Middle frontal gyrus (tissue), 1 donor: ENCODE data around the gene MYOM3.

Source experiments
- DNase-seq: peaks from one replicate; pipeline ENCODE4 v3.0.0-alpha.2; 2015; ENCODE audit warnings: low spot score; ENCODE audit errors: extremely low spot score

The MYOM3 gene

DNA sequence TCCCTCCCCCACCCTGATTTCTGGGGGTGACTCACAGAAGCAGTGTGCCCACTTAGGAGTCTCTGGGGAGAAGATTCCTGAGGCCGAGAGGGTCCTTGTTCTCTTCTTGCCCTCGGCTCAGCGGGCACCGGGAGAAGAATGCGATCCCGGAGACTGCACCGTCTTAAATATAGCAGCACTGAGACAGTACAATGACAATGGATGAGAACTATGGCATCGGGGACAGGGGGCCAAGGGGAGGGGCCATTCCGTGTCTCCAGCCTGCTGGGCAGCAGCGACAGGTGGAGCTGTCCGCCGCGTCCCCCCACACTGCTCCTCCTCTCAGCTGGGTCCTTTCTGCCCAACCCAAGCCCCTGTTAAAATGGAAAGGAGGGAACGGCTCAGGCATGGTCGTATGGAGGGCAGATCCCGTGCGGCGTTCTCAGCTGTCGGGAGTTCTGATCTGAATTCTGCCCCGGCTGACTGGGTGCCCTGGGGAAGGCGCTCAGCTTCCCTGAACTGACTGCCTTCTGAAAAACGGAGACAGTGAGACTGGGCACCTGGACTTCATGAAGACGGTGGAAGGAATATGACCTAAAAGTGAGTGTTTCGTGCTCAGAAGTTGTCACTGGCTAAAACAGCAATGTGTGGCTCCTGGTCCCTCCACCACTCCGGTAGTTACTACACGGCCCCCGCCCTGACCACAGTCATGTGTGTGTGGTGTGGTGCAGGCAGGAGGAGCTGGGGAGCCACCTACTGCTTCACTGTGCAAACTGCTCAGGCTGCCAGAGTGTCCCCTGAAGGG, at the start of gene MYOM3:
Gene MYOM3, minus strand, starts transcription at position 140 of the 784 bp plus-strand sequence. CDS start 3,499 bp downstream, outside the sequence.
- DNase-seq: no peak

DNA sequence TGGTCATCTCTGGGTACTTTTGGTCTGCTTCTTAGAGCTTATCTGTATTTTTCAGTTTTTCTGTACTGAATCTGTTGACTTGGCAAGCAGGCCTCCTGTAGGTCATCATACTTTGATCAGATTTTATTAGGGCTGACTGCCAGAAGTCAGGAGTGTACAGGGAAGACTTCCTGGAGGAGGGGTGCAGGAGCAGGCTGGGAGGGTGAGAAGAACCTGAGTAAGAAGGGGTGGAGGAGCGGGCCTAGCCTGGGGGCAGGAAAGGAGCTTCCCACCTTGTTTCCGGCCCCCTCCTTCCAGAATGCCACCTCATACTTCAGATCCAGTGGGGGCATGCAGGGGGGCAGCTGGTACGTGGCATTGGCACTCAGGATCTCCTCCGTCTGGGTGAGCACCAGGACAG, 49.3 kb upstream of the MYOM3 start:
- DNase-seq: no peak

DNA sequence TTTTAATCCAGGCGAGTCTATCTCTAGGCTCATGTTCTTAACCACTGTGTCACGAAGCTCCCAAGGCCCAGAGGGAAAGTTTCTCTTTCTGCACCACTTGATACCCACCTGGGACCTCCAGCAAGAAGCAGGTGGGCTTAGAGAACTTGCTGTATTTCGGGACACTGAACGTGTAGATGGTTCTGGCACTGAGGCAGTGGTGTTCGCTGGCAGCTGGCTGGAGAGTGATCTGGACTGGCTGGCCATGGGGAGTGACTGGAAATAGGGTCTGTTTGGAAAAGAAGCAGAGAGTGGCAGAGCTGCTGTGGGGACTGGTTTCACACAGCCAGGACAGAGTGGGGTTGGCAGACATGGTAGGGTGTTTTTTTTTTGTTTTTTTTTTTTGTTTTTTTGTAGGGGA, 47.4 kb upstream of the MYOM3 start:
- DNase-seq: no peak

DNA sequence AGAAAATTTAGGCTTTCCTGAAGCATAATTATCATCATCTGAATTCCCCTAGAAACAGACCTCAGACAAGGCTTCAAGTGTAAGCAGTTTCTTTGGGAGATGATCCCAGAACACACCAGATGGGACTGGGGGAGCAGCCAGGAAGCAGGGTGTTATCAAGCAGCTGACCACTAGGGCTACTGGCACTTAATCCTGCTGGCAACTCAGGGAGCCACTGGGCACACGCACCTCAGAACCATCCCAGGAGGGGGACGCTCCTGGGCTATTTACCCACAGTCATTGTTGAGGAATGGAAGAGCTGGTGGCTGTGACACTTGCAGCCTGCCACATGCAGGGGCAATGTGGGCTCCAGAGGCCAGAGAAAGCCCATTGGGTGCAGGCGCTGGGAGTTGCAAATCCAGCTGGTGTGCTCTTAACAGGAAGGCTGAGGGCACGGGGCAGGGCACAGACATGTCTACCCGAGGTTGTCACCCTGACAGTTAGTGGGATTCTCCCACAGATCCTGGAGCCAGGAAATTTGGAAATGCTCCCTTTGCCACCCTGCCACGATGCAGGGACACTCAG, 46.1 kb upstream of the MYOM3 start:
- no peak for DNase-seq

DNA sequence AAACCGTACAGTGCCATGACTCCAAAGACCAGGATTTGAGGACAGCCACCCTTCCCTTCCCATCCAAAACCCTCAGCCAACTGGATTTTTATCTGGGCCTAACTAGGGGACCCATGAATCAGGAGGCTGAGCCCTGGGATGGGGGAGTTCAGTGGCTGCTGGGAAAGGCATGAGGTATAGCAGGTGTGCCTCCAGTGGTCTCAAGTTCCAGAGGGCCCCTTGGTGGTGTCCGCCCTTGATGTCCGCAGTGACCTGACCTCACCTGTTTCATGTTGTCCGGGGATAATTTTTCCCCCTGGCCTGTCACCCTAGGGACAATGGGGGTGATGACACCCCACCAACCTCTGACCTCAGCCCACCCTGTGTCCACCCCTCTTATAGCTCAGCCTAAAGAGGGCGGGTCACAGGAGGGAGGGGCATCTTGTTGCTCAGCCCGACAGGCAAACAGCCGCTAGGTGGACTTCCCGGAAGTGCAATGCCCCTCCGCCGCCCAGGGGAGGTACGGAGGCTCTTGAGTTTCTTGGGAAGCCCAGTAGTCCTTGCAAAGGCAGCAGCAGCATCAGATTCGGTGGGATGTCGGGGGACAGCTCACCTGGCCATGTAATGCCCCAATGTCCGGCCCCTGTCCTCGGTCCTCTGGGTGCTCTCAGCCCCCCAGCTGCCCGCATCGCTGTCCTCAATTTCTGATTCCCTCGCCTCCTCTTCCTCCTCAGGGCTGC, 44.8 kb upstream of the MYOM3 start:
- DNase-seq: no peak

DNA sequence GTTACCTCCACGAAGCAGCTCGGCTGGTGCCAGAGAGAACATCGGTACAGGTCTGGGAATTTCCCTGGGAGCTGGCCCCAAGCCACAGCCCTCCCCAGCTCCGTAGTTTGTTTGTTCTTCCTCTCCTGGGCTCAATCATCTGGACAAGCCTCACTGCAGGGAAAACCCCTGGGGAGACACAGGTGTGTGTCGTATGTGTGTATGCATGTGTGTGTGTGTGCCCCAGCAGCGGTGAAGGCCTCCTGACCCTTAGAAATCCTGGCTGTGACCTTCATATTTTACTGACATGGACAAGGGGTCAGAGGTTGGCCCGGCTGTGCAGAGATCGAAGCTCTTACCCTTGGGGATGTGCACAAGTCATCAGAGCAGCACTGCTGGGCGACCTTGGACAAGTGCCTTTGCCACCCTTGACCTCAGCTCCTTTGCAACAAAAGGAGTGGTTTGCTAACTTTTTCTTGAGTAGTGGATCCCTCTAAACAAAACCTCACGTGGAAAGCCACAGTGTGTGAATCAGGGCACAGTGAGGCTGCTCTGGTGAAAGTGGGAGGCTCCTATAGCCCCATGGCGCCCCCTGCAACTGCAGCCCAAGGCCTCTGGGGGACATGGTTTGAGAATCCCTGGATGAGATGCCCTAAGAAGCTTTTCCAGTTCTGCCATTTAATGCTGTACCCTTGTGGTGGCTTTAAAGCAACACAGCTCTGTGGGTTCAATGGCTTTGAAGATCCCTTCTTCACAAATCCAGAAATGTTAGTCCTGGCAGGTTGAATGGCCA, 43.3 kb upstream of the MYOM3 start:
- no peak for DNase-seq

DNA sequence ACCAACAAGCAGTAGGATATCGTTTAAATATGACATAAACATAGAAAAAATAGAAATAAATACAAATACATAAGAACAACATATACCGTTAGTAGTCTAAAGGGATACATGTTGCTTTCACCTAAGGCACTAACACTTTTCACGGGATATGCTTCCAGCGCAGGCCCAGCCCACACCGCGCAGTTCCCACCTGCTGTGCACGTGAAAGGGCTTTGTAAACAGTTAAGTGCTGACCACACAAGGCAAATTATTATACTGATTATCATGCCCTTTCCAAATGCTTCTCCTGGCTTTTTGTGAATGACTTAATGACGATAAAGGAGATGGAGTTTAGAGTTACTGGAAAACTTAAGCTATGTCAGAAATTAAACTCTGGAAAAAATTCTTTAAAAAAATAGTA, 42.3 kb upstream of the MYOM3 start:
- DNase-seq: no peak

DNA sequence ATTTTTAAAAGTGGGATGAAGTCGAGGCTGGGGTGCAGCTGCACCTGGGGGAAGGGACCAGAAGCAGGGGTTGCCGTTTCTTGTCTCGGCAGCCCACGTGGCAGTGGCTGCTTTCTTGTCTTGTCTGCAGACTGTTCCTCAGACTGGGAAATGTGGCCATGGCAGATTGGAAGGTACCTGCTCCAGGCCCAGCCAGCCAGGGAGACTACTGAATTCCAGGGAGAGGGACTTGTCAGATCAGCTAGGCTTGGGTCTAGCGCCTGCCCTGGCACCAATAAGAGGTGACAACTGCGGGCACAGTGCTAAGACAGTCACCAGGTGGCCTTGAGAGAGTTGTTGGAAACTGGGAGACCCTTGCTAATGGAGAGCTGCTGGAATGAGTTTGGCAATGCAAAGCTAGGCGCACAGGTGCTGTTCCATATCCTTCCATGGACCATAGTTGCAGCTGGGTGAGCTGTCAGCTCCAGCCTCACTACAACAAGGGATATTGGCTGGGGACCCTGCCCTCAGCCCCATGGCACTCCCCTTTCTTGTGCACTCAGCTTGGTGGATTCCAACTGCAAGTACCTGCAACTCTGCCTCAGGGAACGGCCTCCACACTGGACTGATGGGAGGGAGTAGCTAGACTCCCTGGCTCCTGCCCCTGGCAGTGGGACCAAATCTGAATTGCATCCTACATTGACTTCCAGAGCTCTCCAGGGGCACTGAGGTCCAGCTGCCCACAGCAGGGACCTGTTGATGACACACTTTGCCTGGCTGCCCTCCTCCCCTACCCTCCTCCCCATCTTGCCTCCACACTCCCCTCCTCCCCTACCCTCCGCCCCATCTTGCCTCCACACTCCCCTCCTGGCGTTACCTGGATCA, 40.9 kb upstream of the MYOM3 start:
- no peak for DNase-seq

DNA sequence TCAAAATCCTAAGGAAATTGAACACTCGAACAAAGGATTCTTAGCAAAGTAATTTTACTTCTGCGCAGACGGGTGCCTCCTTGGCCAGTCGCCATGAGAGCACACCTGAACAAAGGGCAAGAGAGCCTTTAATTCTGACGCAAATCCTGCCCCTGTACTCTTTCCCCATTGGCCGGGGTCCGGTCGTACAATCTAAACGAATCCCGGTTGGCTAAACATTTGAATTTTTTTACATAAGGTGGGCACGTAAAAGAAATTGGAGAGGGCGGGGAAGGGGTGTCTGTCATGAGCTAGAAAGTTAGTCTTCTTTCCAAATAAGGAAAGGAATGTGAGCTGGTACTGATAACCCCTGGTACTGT, 39.2 kb upstream of the MYOM3 start:
- no peak for DNase-seq

DNA sequence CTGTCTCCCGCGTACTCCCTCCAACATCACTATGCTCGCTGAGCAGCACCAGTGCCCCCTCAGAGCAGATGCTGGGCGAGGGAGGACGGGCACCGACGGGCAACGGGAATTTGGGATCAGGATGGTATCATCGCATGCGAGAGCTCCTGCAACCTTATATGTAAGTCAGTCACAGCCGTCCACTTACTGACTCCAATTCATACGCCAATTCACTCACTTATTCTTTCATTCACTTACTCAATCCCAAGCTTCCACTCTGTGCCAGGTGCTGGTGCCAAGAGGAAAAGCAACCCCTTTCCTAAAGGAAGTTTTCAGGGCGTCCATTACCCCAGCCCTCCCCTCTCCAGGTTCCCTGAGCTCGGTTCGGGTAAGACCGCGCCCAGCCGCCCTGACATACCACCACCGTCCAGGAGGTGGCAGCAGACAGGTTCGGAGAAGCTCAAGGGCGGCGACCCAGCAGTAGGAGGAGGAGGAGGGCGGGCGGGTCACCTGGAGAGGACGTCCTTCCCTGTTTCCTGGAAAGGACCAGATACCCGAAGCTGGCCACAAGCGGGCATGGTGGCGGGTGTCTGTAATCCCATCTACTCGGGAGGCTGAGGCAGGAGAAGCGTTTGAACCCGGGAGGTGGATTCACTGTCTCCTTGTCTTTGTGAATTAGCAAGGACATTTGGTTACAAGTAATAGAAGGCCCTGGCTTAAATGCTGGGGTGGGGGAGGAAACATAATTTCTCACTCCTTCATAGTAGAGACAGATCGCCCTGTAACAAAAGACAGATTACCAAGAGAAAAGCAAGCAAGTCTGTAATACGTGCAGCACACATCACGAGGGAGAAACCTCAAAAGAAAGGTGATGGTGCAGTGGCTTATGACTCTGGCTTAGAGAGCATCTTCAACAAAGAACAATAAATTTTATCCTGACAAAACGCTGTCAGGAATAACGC, 38.6 kb upstream of the MYOM3 start:
- DNase-seq: peak; percentile 27

DNA sequence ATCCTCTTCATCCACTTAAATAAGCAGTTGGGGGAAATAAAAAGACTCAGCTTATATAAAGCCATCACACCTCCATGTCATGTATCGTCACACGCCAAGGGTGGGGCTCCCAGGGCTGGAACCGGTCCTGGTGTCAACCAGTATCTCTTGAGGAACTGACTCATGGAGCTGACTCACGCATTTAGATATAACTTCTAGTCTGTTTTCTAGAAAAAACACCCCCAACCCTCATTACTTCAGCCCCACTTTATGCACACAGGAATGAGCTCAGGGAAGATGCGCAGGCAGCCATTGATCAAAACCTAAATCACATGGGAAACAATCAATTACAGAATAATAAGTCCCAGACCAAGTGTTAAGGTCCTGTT, 37.9 kb upstream of the MYOM3 start:
- DNase-seq: no peak

DNA sequence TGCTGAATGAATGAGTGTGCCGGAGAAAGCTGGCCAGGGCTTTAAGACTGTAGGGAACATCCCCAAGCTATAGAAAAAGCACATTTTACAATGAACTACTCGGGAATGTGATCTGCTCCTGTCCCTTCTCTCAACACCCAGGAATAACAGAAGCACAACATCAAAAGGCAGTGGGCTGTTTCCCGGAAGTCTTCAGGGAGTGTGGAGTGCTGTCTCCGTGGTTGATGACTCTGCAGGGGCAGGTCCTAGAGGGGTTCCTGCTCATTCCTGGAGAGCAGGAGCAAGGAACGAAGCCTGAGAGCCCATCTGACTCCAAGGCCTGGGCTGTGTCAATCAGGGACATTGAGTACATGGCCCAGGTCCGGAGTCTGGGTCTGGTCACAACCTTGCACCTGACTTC, 35.9 kb upstream of the MYOM3 start:
- DNase-seq: no peak

DNA sequence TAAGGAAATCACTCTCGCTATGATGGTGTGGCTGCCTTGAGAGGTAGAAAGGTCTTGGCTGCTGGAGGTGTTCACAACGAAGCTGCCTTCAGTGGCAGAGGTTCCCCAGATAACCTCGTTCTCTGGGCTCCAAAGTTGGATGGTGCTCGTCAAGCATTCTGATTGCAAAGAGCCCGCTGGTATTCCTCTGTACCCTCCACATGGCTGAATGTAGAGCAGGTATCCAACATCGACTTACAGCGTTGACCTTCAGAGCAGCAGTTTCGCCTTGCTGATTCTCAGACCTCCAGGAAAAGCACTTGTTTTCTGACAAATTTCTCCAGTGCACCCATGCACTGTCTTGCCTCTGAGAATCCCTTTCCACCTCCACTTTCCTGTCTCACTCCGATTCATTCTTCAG, 35.3 kb upstream of the MYOM3 start:
- no peak for DNase-seq

DNA sequence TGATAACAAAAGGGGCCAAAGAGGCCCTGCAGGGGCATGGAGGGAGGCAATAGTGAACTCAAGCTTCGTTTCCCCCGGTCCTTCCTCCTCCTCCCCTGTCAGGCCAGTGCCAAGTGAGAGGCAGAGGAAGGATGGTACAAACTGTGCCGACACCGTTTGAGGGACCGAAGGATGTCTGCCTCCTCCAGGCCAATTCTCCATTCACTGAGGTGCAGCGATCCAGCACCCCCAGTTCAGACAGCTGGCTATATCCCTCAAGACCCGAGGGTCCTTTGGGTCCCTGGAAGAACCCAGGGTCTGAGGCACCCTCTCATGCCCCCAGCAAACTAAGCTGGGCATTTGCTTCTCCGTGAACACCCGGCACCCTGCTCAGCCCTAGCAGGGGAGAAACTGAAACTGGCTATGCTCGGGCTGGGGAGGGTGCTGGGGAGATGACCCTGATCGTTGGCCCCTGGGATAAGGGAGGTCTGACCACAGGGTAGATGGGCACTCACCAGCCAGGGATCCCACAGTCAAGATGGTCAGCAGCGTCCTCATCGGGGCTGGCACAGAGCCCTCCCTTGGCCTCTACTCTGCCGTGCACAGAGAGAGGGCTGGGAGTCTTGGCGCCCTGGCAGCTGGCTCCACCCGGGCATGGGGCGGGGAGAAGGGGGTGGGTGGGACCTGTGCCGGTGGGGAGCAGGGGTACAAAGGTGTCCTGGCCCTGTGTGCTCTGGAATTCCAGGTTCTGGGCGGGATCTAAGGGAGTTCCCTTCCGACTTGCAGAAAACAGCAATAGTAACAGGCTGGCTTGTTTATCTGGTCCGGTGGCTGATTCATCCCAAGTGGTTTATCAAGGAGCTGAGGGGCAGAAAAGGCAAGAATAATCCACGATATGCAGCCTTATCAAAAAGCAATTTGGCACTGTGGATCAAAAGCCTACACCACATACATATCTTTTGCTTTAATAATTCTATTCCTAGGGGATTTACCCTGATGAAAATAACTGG, 30.9 kb upstream of the MYOM3 start, which contains the start of gene IL22RA1:
Gene IL22RA1, minus strand, starts transcription at position 595 of the 989 bp plus-strand sequence. Its CDS starts 58 bp downstream, at position 537.
- DNase-seq: no peak

DNA sequence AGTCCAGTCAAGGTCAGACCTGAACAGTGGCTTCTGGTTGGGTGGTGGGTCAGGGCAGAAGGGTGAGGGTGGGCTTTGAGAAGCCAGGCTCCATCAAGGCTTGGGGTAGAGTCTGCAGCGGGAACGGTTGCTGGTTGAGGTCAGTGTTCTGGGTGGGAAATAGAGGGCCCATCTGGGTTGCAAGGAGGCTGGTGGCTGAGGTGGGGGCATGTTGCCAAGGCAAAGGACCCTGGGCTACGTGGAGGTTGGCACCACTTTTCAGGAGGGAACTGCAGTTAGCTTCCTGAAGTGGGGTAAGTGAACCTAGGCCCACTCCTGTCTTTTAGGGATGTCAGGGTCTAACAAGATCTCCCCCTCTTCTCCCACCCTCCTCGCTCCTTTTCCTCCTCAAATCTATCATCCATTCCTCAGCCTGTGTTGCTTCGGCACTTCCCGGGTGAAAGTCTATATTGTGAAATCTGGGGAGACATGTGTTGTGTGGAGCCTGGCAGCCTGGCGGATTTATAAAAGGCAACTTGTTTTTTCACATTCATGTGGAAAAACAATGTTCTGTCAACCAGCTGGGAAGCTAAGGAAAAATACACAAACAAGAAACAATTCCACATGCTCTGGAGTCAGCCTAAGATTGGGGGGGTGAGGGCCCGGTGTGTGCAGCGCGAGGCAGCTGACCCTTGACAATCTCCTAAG, 29.5 kb upstream of the MYOM3 start:
- DNase-seq: no peak

DNA sequence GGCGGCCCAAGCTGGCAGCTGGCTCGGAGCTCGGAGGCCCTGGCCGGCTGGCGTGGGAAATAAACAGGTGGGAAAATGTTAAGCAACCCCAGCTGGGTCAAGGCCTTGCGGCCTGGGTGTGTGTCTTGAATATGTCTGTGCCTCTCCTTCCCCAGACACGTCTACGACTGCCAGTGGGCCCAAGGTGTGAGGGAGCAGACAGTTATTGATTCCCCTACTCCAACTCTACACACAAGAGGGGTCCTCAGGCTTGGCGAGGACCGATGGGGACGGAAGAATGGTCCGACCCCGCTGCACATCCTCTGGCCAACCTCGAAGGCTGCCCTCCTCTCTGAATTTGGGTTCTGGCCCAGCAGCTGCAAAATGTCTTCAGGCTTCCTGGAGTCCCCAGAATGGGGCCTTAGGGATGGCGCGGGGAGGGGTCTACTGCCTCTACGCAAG, 28.8 kb upstream of the MYOM3 start:
- no peak for DNase-seq

DNA sequence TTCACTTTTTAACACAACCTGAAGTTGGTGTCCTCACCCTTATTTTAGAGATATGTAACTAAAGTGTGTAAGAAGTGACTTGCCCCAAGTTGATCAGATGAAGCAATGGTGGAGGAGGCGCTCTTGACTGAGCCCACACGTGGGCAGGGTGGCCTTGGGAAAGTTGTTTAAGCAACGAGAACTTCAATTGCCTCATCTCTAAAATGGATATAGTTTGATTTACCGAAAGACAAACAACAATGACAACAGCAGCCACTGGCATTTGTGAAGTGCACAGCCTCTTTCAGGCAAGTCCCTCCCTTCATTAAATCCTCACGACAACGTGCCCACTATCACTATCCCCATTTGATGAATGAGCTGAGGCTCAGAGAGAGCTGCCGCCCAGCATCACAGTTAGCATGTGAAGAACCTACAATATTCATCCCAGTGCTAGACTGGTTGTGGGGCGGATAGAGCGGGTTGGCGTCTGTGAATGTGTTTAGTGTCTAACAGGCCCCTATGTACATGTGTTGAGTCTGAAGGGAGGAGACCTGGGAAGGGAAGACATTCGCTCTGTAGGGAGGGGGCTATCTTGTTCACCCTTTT, 28.0 kb upstream of the MYOM3 start:
- DNase-seq: no peak

DNA sequence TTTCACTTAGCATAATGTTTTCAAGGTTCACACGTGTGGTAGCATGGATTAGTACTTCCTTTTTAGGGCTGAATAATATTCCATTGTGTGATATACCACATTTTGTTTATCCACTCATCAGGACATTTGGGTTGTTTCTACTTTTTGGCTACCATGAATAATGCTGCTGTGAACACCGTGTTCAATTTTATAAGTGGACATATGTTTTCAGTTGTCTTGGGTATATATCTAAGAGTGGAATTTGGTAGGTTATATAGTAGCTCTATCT, 27.2 kb upstream of the MYOM3 start:
- DNase-seq: no peak
